HepG2 (cell line): ENCODE measurements around the gene KRCC1. TPM values are rescaled to one million over a fixed set of nuclear protein-coding genes. Genes with fewer than 3 reads are reported as not detected.

Experiments used
- EP300 ChIP-seq, 3 experiments: sonication (generic) in 1 of 3; formaldehyde crosslinking in 1 of 3; IDR thresholded peaks; 2 replicates each; pipeline versions ENCODE4 v1.5.1 to v1.6.1; 2011 to 2020; ENCODE audit warnings: low read depth in 2 of 3, low read length in 2 of 3, borderline replicate concordance in 1 of 3, improper control_type of control experiment in 1 of 3, mild to moderate bottlenecking in 1 of 3, missing genetic modification reagents in 1 of 3, moderate library complexity in 1 of 3
- HMG20B ChIP-seq: conservative IDR thresholded peaks from 2 replicates; pipeline ENCODE4 v1.6.1; 2016; ENCODE audit warnings: missing genetic modification reagents, missing compliant biosample characterization
- HNRNPK ChIP-seq: fragments of 200-400 bp; formaldehyde crosslinking; IDR thresholded peaks from 2 replicates; pipeline ENCODE4 v1.6.1; 2018; ENCODE audit warnings: low read length, low read depth, moderate library complexity, mild to moderate bottlenecking; ENCODE audit not compliant: poor library complexity, severe bottlenecking
- IRF2 ChIP-seq: IDR thresholded peaks from 2 replicates; pipeline ENCODE4 v1.6.1; 2018; ENCODE audit warnings: missing genetic modification reagents, missing compliant biosample characterization
- KAT2B ChIP-seq: fragments of 150-350 bp; IDR thresholded peaks from 2 replicates; pipeline ENCODE4 v1.6.1; 2014; ENCODE audit warnings: low read depth, low read length, borderline replicate concordance
- MBNL3 ChIP-seq: fragments of 250-450 bp; sonication (Bioruptor Pico); conservative IDR thresholded peaks from 2 replicates; pipeline ENCODE4 v1.8.0; 2022; ENCODE audit warnings: mild to moderate bottlenecking, inconsistent platforms
- MZF1 ChIP-seq: sonication (generic); formaldehyde crosslinking; IDR thresholded peaks from 2 replicates; pipeline ENCODE4 v1.8.1; 2023; ENCODE audit warnings: mild to moderate bottlenecking, missing genetic modification reagents, borderline replicate concordance
- PAF1 ChIP-seq: IDR thresholded peaks from 2 replicates; pipeline ENCODE4 v1.6.1; 2016; ENCODE audit warnings: missing genetic modification reagents, missing compliant biosample characterization
- SIX4 ChIP-seq: sonication (generic); formaldehyde crosslinking; IDR thresholded peaks from 2 replicates; pipeline ENCODE4 v1.4.0; 2020; ENCODE audit warnings: missing genetic modification reagents
- SMYD3 ChIP-seq: sonication (generic); formaldehyde crosslinking; IDR thresholded peaks from 2 replicates; pipeline ENCODE4 v1.8.1; 2023; ENCODE audit warnings: mild to moderate bottlenecking, missing genetic modification reagents
- ZNF282 ChIP-seq: fragments of 450-650 bp; IDR thresholded peaks from 2 replicates; pipeline ENCODE4 v1.6.1; 2018; ENCODE audit not compliant: partially characterized antibody
- ZNF292 ChIP-seq: sonication (generic); formaldehyde crosslinking; IDR thresholded peaks from 2 replicates; pipeline ENCODE4 v1.8.1; 2022; ENCODE audit warnings: mild to moderate bottlenecking, low read depth, missing genetic modification reagents, borderline replicate concordance
- ZNF616 ChIP-seq: sonication (generic); formaldehyde crosslinking; IDR thresholded peaks from 2 replicates; pipeline ENCODE4 v1.5.0; 2020; ENCODE audit warnings: low read depth, mild to moderate bottlenecking, missing genetic modification reagents
- ZNF672 ChIP-seq: sonication (generic); formaldehyde crosslinking; IDR thresholded peaks from 2 replicates; pipeline ENCODE4 v1.8.1; 2022; ENCODE audit warnings: missing genetic modification reagents
- polyA plus RNA-seq, 8 experiments: library from polyadenylated mRNA; depleted of rRNA in 3 of 8; stranded (reverse) in 7 of 8; unstranded in 1 of 8; fragments of >200 nt; fragmentation: Illumina TruSeq in 4 of 8; extraction: Trizol in 4 of 8; gene quantifications; 2 replicates each; pipeline versions ENCODE4 v1.2.1 to v1.2.3, GENCODE V29; 2011 to 2016; ENCODE audit warnings: low read depth in 4 of 8, missing spikeins in 1 of 8, mixed read lengths in 1 of 8; ENCODE audit not compliant: insufficient read depth in 1 of 8
- total RNA-seq, 5 experiments: library from RNA; depleted of rRNA; stranded (reverse); fragments of >200 nt; fragmentation: Illumina TruSeq; extraction: Trizol; gene quantifications; 2 replicates each; pipeline ENCODE4 v1.2.3, GENCODE V29; 2016; ENCODE audit warnings: low read depth in 1 of 5
- TF ChIP-seq, protein P1 (sequence below): sonication (generic); formaldehyde crosslinking; IDR thresholded peaks from 2 replicates; pipeline ENCODE4 v1.4.0; 2020; ENCODE audit warnings: missing genetic modification reagents, borderline replicate concordance
- TF ChIP-seq, protein P2 (sequence below): IDR thresholded peaks from 2 replicates; pipeline ENCODE4 v1.6.1; 2016
- TF ChIP-seq, protein P3 (sequence below): sonication (generic); formaldehyde crosslinking; IDR thresholded peaks from 2 replicates; pipeline ENCODE4 v1.8.1; 2023; ENCODE audit warnings: mild to moderate bottlenecking, missing genetic modification reagents, borderline replicate concordance
- TF ChIP-seq, protein P4 (sequence below): sonication (generic); formaldehyde crosslinking; IDR thresholded peaks from 2 replicates; pipeline ENCODE4 v1.8.0; 2022; ENCODE audit warnings: mild to moderate bottlenecking, missing genetic modification reagents, moderate library complexity
- TF ChIP-seq, protein P5 (sequence below): sonication (generic); formaldehyde crosslinking; IDR thresholded peaks from 2 replicates; pipeline ENCODE4 v1.5.1; 2020; ENCODE audit warnings: mild to moderate bottlenecking, missing genetic modification reagents, borderline replicate concordance
- TF ChIP-seq, protein P6 (sequence below): sonication (generic); formaldehyde crosslinking; IDR thresholded peaks from 2 replicates; pipeline ENCODE4 v1.8.0; 2023; ENCODE audit warnings: mild to moderate bottlenecking, missing genetic modification reagents
- TF ChIP-seq, protein P7 (sequence below): IDR thresholded peaks from 2 replicates; pipeline ENCODE4 v1.6.1; 2016; ENCODE audit warnings: control low read depth

KRCC1 gene
- total and polyA plus RNA-seq, 2 of the 13 experiments (the other 11 are each of a cell fraction or from before 2014, with no cell fraction given), result 6.5 to 7.7 TPM

DNA sequence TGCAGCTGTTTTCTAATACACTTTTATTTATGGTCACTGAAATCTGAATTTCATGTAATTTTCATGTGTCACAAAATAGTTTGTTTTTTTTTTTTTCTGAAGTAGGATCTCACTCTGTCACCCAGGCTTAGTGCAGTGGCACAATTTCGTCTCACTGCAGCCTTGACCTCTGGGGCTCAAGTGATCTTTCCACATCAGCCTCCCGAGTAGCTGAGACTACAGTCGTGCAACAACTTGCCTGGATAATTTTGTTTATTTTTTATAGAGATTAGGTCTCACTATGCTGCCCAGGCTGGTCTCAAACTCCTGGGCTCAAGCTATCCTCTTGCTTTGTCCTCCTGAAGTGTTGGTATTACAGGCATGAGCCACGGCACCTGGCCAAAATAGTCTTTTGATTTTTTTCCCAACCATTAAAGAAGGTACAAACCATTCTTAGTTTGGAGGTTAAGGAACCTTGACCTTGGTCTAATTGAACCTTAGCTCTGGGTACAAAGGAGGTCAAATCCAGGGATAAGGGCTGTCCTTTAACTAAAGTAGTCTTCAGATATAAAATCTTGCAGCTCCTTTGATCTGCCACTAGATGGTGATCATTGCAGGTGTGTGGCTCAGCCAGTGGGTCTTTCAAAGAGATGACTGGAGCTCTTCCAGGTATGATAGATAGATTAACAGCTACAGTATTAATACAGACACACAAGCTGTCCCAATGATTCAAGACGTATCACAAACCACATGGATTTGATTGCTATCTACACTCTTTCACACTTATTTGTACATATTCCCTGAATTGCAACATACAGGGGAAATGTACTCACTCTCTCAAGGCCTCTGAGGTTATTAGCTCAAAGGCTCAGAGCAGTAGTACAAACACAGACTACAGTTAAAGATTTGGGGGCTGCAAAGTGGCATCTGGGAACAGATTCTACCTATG is 4.7 kb upstream of the KRCC1 start (continued):
- TF ChIP-seq ZNF672 (CRISPR knock-in tag) (no peak), EP300 (IDR thresholded peaks at IDR 0.05; ENCODE audit: low read depth in 2 of 2, low read length in 2 of 2) (peak in 1 of 2 experiments; percentile 70; a peak in 1 of 4 replicates), EP300 (CRISPR knock-in tag; IDR thresholded peaks at IDR 0.05; ENCODE audit: borderline replicate concordance) (no peak), HMG20B (CRISPR knock-in tag) (peak; percentile 54; the same call in 1 of the 2 replicates), MZF1 (CRISPR knock-in tag) (no peak), ZNF292 (CRISPR knock-in tag) (no peak), KAT2B (no peak), PAF1 (no peak), IRF2 (peak; percentile 49; the same call in 1 of the 2 replicates), HNRNPK (no peak), ZNF616 (no peak), SIX4 (CRISPR knock-in tag) (no peak), ZNF282 (no peak), SMYD3 (no peak), MBNL3 (CRISPR knock-in tag) (no peak)
- TF ChIP-seq, protein P1, sequence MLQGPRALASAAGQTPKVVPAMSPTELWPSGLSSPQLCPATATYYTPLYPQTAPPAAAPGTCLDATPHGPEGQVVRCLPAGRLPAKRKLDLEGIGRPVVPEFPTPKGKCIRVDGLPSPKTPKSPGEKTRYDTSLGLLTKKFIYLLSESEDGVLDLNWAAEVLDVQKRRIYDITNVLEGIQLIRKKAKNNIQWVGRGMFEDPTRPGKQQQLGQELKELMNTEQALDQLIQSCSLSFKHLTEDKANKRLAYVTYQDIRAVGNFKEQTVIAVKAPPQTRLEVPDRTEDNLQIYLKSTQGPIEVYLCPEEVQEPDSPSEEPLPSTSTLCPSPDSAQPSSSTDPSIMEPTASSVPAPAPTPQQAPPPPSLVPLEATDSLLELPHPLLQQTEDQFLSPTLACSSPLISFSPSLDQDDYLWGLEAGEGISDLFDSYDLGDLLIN, result no peak
- TF ChIP-seq, protein P2, sequence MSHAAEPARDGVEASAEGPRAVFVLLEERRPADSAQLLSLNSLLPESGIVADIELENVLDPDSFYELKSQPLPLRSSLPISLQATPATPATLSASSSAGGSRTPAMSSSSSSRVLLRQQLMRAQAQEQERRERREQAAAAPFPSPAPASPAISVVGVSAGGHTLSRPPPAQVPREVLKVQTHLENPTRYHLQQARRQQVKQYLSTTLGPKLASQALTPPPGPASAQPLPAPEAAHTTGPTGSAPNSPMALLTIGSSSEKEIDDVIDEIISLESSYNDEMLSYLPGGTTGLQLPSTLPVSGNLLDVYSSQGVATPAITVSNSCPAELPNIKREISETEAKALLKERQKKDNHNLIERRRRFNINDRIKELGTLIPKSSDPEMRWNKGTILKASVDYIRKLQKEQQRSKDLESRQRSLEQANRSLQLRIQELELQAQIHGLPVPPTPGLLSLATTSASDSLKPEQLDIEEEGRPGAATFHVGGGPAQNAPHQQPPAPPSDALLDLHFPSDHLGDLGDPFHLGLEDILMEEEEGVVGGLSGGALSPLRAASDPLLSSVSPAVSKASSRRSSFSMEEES (CRISPR knock-in tag), result no peak
- TF ChIP-seq, protein P3, sequence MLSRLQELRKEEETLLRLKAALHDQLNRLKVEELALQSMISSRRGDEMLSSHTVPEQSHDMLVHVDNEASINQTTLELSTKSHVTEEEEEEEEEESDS, result 0 out of 2 replicates have a peak, but pooled peaks have one; percentile 54
- TF ChIP-seq, protein P4, sequence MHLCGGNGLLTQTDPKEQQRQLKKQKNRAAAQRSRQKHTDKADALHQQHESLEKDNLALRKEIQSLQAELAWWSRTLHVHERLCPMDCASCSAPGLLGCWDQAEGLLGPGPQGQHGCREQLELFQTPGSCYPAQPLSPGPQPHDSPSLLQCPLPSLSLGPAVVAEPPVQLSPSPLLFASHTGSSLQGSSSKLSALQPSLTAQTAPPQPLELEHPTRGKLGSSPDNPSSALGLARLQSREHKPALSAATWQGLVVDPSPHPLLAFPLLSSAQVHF (CRISPR knock-in tag), result no peak
- TF ChIP-seq, protein P5, sequence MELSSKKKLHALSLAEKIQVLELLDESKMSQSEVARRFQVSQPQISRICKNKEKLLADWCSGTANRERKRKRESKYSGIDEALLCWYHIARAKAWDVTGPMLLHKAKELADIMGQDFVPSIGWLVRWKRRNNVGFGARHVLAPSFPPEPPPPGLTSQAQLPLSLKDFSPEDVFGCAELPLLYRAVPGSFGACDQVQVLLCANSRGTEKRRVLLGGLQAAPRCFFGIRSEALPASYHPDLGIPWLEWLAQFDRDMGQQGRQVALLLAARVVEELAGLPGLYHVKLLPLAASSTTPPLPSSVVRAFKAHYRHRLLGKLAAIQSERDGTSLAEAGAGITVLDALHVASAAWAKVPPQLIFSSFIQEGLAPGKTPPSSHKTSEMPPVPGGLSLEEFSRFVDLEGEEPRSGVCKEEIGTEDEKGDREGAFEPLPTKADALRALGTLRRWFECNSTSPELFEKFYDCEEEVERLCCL (CRISPR knock-in tag), result no peak
- TF ChIP-seq, protein P6, sequence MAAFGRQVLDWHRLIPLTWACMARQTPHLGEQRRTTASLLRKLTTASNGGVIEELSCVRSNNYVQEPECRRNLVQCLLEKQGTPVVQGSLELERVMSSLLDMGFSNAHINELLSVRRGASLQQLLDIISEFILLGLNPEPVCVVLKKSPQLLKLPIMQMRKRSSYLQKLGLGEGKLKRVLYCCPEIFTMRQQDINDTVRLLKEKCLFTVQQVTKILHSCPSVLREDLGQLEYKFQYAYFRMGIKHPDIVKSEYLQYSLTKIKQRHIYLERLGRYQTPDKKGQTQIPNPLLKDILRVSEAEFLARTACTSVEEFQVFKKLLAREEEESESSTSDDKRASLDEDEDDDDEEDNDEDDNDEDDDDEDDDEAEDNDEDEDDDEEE (CRISPR knock-in tag), result no peak
- TF ChIP-seq, protein P7, sequence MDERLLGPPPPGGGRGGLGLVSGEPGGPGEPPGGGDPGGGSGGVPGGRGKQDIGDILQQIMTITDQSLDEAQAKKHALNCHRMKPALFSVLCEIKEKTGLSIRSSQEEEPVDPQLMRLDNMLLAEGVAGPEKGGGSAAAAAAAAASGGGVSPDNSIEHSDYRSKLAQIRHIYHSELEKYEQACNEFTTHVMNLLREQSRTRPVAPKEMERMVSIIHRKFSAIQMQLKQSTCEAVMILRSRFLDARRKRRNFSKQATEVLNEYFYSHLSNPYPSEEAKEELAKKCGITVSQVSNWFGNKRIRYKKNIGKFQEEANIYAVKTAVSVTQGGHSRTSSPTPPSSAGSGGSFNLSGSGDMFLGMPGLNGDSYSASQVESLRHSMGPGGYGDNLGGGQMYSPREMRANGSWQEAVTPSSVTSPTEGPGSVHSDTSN (CRISPR knock-in tag), result no peak
